Heart left ventricle (tissue), 16 donors: ENCODE data around the gene ZFAND3. TPM values are rescaled to one million over a fixed set of nuclear protein-coding genes. Genes with fewer than 3 reads are reported as not detected.

ENCODE experiments used
- ATAC-seq, 4 donors: fragments of 200-7000 bp; cut with Tn5 transposase; one replicate each; pipeline ENCODE4 v1.9.1; 2020 to 2022; ENCODE audit warnings: moderate library complexity in 4 of 4, mild to moderate bottlenecking in 3 of 4, moderate number of reproducible peaks in 1 of 4
- DNase-seq, 5 donors: peaks; one replicate each; pipeline ENCODE4 v3.0.0-alpha.2; 2020
- H3K27ac ChIP-seq, 12 donors: fragments of 200-600 bp; sonication (generic) in 4 of 12; one replicate each; pipeline versions ENCODE4 v1.5.0 to v1.8.0; 2016 to 2022; ENCODE audit warnings: mild to moderate bottlenecking in 2 of 12
- H3K27me3 ChIP-seq, 9 donors: fragments of 200-600 bp; sonication (generic) in 2 of 9; one replicate each; pipeline versions ENCODE4 v1.5.1 to v1.8.0; 2016 to 2022; ENCODE audit warnings: mild to moderate bottlenecking in 3 of 9
- H3K36me3 ChIP-seq, 9 donors: fragments of 200-600 bp; sonication (generic) in 2 of 9; one replicate each; pipeline versions ENCODE4 v1.5.0 to v1.8.0; 2018 to 2022; ENCODE audit warnings: mild to moderate bottlenecking in 2 of 9
- H3K4me1 ChIP-seq, 12 donors: fragments of 200-600 bp; sonication (generic) in 4 of 12; one replicate each; pipeline versions ENCODE4 v1.5.0 to v1.8.0; 2016 to 2022; ENCODE audit warnings: mild to moderate bottlenecking in 3 of 12
- H3K4me3 ChIP-seq, 12 donors: fragments of 200-600 bp; sonication (generic) in 4 of 12; one replicate each; pipeline versions ENCODE4 v1.5.0 to v1.8.0; 2017 to 2022; ENCODE audit warnings: mild to moderate bottlenecking in 9 of 12, moderate library complexity in 4 of 12
- H3K9me3 ChIP-seq, 12 donors: fragments of 200-600 bp; sonication (generic) in 4 of 12; one replicate each; pipeline versions ENCODE4 v1.5.0 to v1.8.0; 2016 to 2022; ENCODE audit warnings: mild to moderate bottlenecking in 1 of 12
- CTCF ChIP-seq, 12 donors: fragments of 200-600 bp; sonication (generic) in 4 of 12; IDR thresholded peaks; one replicate each; pipeline versions ENCODE4 v1.5.0 to v1.8.0; 2018 to 2022; ENCODE audit warnings: antibody characterized with exemption in 12 of 12, mild to moderate bottlenecking in 5 of 12
- POLR2A ChIP-seq, 2 donors: fragments of 450-650 bp; IDR thresholded peaks; one replicate each; pipeline ENCODE4 v1.6.1; 2017; ENCODE audit warnings: antibody characterized with exemption in 2 of 2, mild to moderate bottlenecking in 2 of 2, moderate library complexity in 2 of 2
- WGBS, 4 donors: extraction: QIAGEN DNeasy Blood & Tissue Kit in 2 of 4; methylation state at CpG; one replicate each; pipeline versions ENCODE4 v1.1.5 to v1.1.7; 2013 to 2018; 5-methylcytosine and 5-hydroxymethylcytosine counted together
- intact Hi-C, 10 donors: fragments of 100-400 bp; cut with DNase I; formaldehyde crosslinking; loops; one replicate each; pipeline versions ENCODE4 v1.11.1 to v1.14.2; 2022
- polyA plus RNA-seq, 2 donors: library from polyadenylated mRNA; stranded (reverse); fragments of 200-250 nt; gene quantifications; one replicate each; pipeline ENCODE4 v1.2.3, GENCODE V29; 2013
- total RNA-seq, 9 donors: library from RNA; depleted of rRNA in 2 of 9; stranded (reverse); fragments of >200 nt in 2 of 9; fragmentation: NEBNext Ultra II Directional in 3 of 9; extraction: Animal tissue kit (Norgen Biotek cat#: 25700) in 3 of 9; gene quantifications; one replicate each; pipeline versions ENCODE4 v1.1.0 to v1.2.4, GENCODE V29; 2016 to 2023
- donor health status: ischemic (EF 13 %, LVEDD 7.1; RV severe dilation, severe dysfunction).
- donor health status: healthy with polysubstance abuse.
- donor health status: DM: no; HTN: yes; CAD: no.
- donor health status: DM: no; HTN: no; CAD: no.
- donor health status: ischemic (EF 25% LVEDD 6.9; RV normal size, moderate dysfunction).
- donor health status: ischemic (EF 25% LVEDD 5.7; RV mildly dilated, moderate dysfunction).
- donor health status: healthy.
- donor health status: DM: yes; HTN: yes; CAD: no.
- donor health status: ischemic (EF 35%, LVEDD 5.7; RV mildly dilated, moderate dysfunction).
- donor health status: nonischemic (EF 11% LVEDD 7.7; RV severe dilation, severe dysfunction).
- donor health status: DM: yes; HTN: yes; CAD: no.
- donor health status: PGD.
- donor health status: ischemic (EF 29% LVEDD 5.4; RV normal size, mild dysfunction).
- donor health status: nonischemic (EF 23%, LVEDD 6.1; RV moderate dilation, normal function).

ZFAND3 gene
- total and polyA plus RNA-seq, 11 donors: 29.1 to 114 (median 88.2) TPM

- ATAC-seq (no peak), DNase-seq (no peak)
- TF ChIP-seq CTCF (IDR thresholded peaks at IDR 0.05) (no peak), POLR2A (IDR thresholded peaks at IDR 0.05) (no peak)
- no peak overlapping the region for H3K27ac ChIP-seq
- H3K4me3 ChIP-seq: no peak overlapping the region
- H3K36me3 ChIP-seq: peaks cover 0 to 8% (median 0%) of the 10 kb centered on the region in 9 donors
- intact Hi-C loops: no loop called here
- whole genome bisulfite sequencing, 4 donors: 84 to 92% (median 89%) methylated on average over 9 of the region's 9 CpGs
- no peaks in the 10 kb centered on the region for H3K27me3 ChIP-seq
- no peaks in the 10 kb centered on the region for H3K9me3 ChIP-seq
- H3K4me1 ChIP-seq: no peaks in the 10 kb centered on the region
Observed at GRCh38 chr6:38193481-38194281, 374.2 kb downstream of the ZFAND3 start.

- peaks cover 0 to 8% (median 0%) of the 10 kb centered on the region in 9 donors for H3K36me3 ChIP-seq
- H3K27ac ChIP-seq: no peak overlapping the region
- H3K4me1 ChIP-seq: no peaks in the 10 kb centered on the region
- no peak overlapping the region for H3K4me3 ChIP-seq
- ATAC-seq: no peak
- WGBS, 4 donors: 93 to 97% (median 97%) methylated on average over 2 of the region's 2 CpGs
- no peak for TF ChIP-seq CTCF (IDR thresholded peaks at IDR 0.05)
- TF ChIP-seq POLR2A (IDR thresholded peaks at IDR 0.05): no peak
- no peaks in the 10 kb centered on the region for H3K27me3 ChIP-seq
- no peaks in the 10 kb centered on the region for H3K9me3 ChIP-seq
- no peak for DNase-seq
- intact Hi-C loops: no loop called here
Observed at GRCh38 chr6:38194282-38194572, 374.7 kb downstream of the ZFAND3 start.

- no peaks in the 10 kb centered on the region for H3K9me3 ChIP-seq
- H3K4me3 ChIP-seq: no peak overlapping the region
- WGBS, 4 donors: 86 to 98% (median 97%) methylated on average over 7 of the region's 7 CpGs
- no peak for DNase-seq
- H3K4me1 ChIP-seq: no peaks in the 10 kb centered on the region
- ATAC-seq: no peak
- intact Hi-C loops: no loop called here
- H3K36me3 ChIP-seq: peaks cover 0 to 8% (median 0%) of the 10 kb centered on the region in 9 donors
- TF ChIP-seq POLR2A (IDR thresholded peaks at IDR 0.05) (no peak), CTCF (IDR thresholded peaks at IDR 0.05) (no peak)
- H3K27me3 ChIP-seq: no peaks in the 10 kb centered on the region
- no peak overlapping the region for H3K27ac ChIP-seq
Observed at GRCh38 chr6:38194589-38194988, 375.1 kb downstream of the ZFAND3 start.

GRCh38 chr6:38195113-38195635 is 375.6 kb downstream of the ZFAND3 start:
- Histone ChIP-seq H3K9me3 (no peaks in the 10 kb centered on the region), H3K36me3 (peaks cover 0 to 8% (median 0%) of the 10 kb centered on the region in 9 donors), H3K4me1 (no peaks in the 10 kb centered on the region), H3K27ac (no peak overlapping the region), H3K27me3 (no peaks in the 10 kb centered on the region), H3K4me3 (no peak overlapping the region)
- WGBS, 4 donors: 94 to 97% (median 95%) methylated on average over 5 of the region's 5 CpGs
- intact Hi-C loops: no loop called here
- ATAC-seq: no peak
- TF ChIP-seq CTCF (IDR thresholded peaks at IDR 0.05) (no peak), POLR2A (IDR thresholded peaks at IDR 0.05) (no peak)
- DNase-seq: no peak
